HK-2 (cell line): Measurements from ENCODE around the gene GLRX3.

Source experiments
- DNase-seq: peaks from one replicate; pipeline ENCODE4 v3.0.0-alpha.2; 2018; ENCODE audit not compliant: unreplicated experiment

Gene GLRX3

DNA sequence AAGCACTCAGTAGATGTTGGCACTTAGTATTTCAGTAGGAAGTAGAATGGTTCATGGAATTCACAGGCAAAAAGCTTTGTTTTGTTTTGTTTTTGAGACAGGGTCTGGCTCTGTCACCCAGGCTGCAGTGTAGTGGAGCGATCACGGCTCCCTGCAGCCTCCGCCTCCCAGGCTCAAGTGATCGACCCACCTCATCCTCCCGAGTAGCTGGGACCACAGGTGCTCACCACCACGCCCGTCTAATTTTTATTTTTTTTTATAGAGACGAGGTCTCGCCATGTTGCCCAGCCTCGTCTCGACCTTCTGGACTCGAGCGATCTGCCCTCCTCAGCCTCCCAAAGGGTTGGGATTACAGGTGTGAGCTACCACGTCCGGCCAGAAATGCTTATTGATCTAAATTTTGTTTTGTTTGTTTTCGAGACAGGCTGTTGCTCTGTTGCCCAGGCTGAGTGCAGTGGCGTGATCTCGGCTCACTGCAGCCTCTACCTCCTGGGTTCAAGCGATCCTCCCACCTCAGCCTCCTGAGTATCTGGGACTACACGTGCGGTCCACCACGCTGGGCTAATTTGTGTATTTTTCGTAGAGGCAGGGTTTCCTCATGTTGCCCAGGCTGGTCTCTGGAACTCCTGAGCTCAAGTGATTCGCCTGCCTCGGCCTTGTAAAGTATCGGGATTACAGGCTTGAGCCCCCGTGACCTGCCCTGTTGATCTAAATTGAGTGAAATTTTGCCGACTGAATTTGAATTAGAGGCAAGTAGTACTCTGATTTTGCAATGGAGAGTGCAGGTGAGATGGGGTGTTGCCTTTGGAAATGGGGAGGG is 1.7 kb downstream of the GLRX3 start:
- no peak for DNase-seq

- DNase-seq = peak; percentile 48
Measured at GRCh38 chr10:130138479-130138866, 2.3 kb downstream of the GLRX3 start.

- DNase-seq = no peak
Measured at GRCh38 chr10:130140425-130140824, 4.2 kb downstream of the GLRX3 start.

- no peak for DNase-seq
Measured at GRCh38 chr10:130141038-130141437, 4.8 kb downstream of the GLRX3 start.

DNA sequence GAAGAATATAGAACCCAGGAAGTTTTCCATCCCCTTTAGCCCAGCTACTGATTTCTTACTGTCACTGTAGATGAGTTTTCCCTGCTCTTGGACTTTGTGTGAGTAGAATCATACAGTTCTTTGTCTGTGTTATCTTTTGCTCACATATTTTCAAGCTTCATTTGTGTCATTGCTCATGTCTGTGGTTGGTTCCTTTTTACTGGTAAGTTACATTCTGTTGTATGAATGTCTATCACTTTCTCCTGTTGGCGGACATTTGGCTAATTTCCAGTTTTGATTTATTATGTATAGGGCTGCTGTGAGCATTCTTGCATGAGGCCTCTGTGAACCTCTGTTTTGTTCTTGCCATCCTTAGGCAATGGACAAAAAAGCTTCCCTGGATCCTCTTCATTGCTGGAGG is 5.3 kb downstream of the GLRX3 start:
- DNase-seq = no peak

GRCh38 chr10:130141878-130142277 is 5.7 kb downstream of the GLRX3 start:
- DNase-seq = no peak

DNA sequence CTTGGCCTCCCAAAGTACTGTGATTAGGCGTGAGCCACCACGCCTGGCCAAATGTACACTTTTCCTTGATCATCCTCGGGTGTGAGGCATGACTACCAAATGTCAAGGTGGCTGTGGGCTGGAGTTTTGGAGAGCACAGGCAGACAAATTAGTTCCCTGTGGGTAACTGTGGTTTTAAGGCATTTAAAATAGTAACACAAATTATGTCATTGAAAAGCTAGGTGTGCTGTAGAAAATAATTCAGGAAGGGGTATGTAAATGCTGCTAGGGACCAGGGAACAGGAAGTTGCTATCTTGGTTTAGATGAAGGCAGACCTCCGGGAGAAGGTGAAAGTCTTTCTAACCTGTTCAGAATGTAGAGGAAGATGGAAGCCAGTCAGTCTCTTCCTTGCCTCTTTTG is 9.9 kb downstream of the GLRX3 start:
- DNase-seq = no peak

DNA sequence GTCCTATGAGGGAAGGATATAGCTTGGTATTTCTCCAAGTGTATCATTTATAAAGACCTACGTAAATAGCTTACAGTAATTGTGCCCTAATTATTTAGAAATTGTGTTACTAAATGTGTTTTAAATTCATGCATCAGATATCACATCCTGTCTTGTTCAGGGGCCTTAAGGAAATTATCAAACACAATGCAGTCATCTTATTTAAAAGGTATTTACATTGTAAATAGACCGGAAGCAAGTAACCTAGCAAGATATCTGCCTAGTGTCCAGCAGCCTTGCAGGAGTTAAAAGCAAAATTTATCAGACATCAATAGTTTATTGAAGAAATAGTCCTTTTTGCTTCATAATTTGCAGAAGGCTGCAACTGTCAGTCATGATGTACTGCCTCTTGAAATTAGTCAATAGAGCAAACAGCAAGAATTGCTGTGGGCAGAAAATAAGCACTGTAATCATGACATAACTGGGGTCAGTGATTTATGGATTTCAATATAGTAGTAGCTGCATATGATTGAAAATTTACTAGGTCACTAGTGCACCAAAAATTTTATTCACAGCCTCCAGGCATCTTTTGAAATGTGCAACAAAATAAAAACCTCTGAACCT is 23.1 kb downstream of the GLRX3 start:
- DNase-seq = no peak

- DNase-seq = no peak
Measured at GRCh38 chr10:130160775-130161174, 24.6 kb downstream of the GLRX3 start.

DNA sequence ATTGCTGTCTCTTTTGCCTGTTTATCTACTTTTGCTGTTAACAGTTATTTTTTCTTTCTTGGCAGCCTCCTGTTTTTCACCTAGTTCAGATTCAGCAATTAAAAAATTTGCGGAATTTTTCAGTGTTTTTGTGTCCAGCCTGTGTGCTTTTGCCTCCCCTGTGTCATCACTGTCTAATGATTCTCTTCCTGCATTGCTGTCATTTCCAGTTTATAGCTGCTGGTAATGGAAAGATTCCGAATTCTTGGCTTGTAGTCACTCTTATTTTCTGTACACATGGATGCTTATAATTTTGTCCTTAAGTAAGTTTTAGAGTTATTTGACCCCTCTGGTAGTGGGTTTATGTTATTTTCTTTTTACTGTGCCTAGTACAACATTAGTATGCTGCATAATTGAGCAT is 25.1 kb downstream of the GLRX3 start:
- no peak for DNase-seq

DNA sequence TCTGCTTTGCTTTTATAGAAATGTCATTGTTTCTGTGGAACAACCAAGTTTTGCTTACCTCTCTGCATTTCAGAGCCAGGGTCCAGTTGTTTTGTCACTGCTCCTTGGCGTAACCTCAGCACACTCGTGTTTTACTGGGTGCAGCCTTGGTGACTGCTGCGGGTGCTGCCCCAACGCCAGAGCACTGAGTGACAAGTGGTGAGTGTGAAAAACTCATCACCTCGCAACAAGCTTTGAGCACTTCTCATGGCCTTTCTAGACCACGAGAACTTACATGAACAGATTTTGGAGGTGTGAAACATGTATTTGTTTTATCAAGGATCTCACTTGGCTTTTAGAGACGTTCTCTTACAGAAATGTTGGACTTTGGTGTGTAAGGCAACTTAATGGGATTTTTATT is 31.0 kb downstream of the GLRX3 start:
- no peak for DNase-seq

DNA sequence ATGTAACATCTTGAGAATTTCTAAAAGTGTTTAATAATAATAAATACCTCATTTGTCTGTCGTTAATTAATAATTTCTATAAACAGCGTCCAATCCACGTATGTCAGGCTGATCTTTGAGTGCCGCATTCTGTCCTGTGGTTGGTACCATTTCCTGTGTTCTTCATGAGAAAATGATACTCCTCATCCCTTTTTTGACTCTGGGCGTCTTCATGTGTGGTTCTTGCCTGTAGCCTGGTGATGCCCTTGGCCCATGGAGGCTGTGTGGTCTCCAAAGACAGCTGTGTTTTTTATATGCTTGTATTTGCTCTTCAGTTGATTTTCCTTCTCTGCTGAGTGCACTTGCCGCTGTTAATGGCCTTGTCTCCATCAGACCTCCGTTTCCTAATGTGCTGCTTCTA is 31.5 kb downstream of the GLRX3 start:
- DNase-seq = no peak

GRCh38 chr10:130169136-130169859 is 33.1 kb downstream of the GLRX3 start:
- DNase-seq = no peak

- no peak for DNase-seq
Measured at GRCh38 chr10:130171196-130171595, 35.0 kb downstream of the GLRX3 start.

GRCh38 chr10:130174328-130174727 is 38.1 kb downstream of the GLRX3 start:
- DNase-seq = no peak

DNA sequence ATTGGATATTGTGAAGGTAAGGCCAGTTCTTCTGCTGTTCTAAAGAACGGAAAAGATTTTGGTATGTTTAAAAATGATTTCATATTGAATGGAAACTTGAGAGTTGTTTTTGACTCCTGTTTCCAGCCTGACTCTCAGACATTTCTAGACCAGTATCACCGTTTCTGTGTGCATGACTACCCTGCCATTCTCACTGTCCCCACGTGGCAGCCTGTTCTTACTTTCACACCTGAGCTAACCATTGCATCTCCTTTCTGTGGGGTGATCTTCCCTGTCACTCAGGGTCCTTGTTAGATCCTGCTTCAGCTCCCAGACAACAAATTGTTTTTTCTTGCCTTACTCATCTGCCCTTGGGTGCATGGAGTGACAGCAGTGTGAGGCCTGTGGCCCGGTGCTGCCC is 38.9 kb downstream of the GLRX3 start:
- DNase-seq = no peak

DNA sequence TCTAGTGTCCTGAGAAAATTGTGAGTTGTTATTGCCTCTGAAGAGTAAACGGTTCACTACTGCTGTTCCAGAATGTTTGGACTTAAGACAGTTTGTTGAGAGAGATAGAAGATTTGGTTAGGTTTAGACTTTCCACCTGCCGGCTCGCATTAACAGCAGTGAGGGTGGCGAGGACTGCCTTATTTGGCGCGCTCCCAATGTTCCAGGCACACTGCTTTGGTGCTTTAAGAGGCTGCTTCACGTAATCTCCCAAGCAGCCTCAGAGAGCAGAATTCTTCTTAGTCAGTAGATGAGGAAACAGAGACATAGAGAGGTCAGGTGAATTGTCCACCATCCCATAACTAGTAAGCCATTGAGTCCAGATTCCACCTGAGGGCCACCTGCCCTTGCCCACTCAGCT is 41.1 kb downstream of the GLRX3 start:
- DNase-seq = no peak

DNA sequence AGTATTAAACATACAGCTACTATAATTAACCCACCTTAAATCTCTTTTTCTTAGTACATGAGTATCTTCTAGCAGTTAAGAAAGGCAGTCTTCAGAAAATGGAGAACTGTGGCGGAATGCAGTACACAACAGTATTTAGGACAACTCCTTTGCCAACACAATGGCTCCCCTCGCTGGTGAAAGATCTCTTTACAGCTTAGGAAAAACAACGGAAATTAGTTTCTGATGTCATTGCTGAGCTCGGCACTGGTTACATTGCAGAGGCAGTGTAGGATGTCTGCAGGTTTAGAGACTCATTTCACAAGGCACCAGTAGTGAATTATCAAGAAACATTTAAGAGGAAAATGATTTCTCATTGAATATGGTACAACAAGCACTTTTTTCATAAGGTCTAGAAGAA is 43.4 kb downstream of the GLRX3 start:
- DNase-seq = no peak

DNA sequence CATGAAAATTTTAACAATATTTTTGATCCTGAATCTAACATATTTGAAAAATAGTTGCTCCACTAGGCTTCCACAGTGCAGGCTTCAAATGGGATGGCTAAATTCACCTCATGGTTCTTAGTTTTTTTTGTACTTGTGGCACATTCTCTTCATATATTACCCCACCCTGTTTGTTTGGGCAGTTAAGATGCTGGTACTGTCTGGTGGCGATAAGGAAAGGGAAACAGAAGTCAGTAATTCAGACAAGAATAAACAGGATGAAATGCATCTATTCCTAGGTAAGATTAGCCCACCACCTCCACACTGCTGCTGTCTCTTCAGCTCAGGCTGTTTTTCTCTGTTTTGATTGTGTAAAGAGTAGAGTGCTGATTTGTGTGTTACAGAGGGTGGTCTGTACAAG is 44.2 kb downstream of the GLRX3 start:
- DNase-seq = no peak

GRCh38 chr10:130181858-130182257 is 45.7 kb downstream of the GLRX3 start:
- no peak for DNase-seq

DNA sequence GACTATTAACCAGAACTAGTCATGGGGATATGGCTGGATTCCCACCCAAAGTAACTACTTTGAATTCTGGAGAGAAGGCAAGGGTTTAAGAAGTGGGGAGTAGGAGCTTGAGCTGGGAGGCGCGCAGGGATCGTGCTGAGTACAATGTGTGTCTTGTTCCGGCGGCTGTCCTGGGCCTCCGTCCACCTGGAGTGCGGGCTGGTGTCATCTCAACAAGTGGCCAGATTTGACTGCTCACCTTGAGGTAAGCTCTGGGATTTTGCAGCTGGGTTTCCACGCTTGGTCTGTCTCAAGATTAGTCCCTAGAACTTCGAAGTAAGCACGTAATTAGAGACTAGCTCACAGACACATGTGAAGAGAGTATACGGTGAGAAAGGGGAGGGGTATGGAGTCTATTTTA is 49.4 kb downstream of the GLRX3 start:
- no peak for DNase-seq

DNA sequence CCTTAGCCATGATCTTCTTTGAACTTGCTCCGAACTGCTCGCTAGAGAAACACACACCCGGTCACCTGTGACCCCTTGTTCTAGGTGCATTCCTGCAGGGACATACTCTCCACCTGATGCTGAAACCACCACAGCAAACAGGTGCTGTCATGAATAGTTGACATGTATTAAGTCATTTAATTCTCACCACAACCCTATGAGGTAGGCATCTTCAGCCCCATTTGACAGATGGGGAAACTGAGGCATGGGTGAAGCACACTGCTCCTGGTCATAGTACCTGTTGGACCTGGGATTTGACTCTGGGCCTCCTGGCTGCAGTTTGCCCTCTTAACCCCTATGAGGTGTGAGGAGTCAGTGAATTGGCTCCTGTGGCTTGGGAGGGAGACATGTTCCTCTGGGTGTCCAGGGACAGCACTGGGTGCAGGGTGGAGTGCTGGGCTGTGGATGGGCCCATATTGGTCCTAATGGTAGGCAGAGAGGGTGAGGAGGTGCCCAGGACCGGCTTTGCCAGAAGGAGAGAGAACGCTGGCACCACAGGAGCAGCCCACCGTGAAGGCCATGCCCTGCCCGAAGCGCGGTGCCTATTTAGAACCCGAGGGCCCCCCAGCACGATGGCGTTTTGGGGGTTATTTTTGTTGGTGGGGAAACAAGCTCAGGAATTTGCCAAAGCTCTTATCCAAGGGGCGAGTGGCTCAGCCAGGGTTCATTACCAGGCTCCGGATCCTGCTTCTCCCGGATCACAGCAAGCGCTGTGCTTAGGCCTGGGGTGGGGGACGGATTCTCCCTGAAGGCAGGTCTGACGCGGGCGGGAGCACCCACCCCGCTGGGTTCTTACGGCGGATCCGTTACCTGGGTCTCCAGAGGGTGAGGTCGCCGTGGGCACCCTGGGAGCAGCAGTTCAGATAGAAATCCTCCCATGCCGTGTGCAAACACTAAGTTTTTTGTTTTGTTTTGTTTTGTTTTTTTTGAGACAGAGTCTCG is 52.3 kb downstream of the GLRX3 start:
- no peak for DNase-seq
